K562 (cell line): ENCODE results near the gene ATP5PB. TPM values are rescaled to one million over a fixed set of nuclear protein-coding genes. Genes with fewer than 3 reads are reported as not detected.

Source experiments
- ATAC-seq: fragments of 200-7000 bp; cut with Tn5 transposase; 3 replicates; pipeline ENCODE4 v1.9.1; 2020; ENCODE audit warnings: moderate library complexity
- BruUV-seq: library from RNA; stranded (reverse); fragments of 400-500 nt; replicated peaks from 2 replicates; lab custom pipeline; 2021; lab: Mats Ljungman, UMichigan
- CTCF ChIA-PET: fragments of 300-600 bp; formaldehyde crosslinking; extraction: SDS; loops from one replicate; lab custom pipeline; 2021; ENCODE audit warnings: low intra/inter-chr PET ratio; lab: Yijun Ruan, JAX
- POLR2A ChIA-PET: fragments of 300-600, 350-650 bp; sonication (Branson Sonifier 250); formaldehyde crosslinking; extraction: SDS; loops from one replicate; lab custom pipeline; 2021; ENCODE audit warnings: antibody characterized with exemption, inconsistent platforms; lab: Yijun Ruan, JAX
- DNase-seq, 4 experiments: peaks; one replicate each; pipeline versions ENCODE4 v3.0.0 to v3.0.0-alpha.2; 2011 to 2018; ENCODE audit warnings: low spot score in 3 of 4, mixed read lengths in 3 of 4; ENCODE audit errors: extremely low read depth in 1 of 4
- FAIRE-seq: peaks from 2 replicates; lab custom pipeline; 2011; peaks lifted over from hg19 to GRCh38; lab: Jason Lieb, UNC
- H2AFZ ChIP-seq: 2 replicates; pipeline ENCODE4 v1.6.0; 2011; ENCODE audit warnings: low read depth, low read length, control low read depth, inconsistent platforms
- H3K27ac ChIP-seq: fragments of 200-600 bp; 3 replicates; pipeline ENCODE4 v1.8.0; 2011; ENCODE audit warnings: low read depth, mild to moderate bottlenecking, control low read depth, inconsistent platforms, low read length, moderate library complexity, mixed read lengths; ENCODE audit errors: extremely low read depth
- H3K27me3 ChIP-seq, 2 experiments: fragments of 300-600 bp in 1 of 2; 2 replicates in 1 of 2; 3 replicates in 1 of 2; pipeline versions ENCODE4 v1.6.0 to v1.8.0; 2011; ENCODE audit warnings: inconsistent platforms in 2 of 2, low read length in 2 of 2, mild to moderate bottlenecking in 1 of 2, mixed read lengths in 1 of 2, moderate library complexity in 1 of 2; ENCODE audit not compliant: control insufficient read depth in 2 of 2, insufficient read depth in 2 of 2
- H3K36me3 ChIP-seq: fragments of 300-600 bp; 3 replicates; pipeline ENCODE4 v1.8.0; 2011; ENCODE audit warnings: mild to moderate bottlenecking, low read length, inconsistent platforms; ENCODE audit not compliant: control insufficient read depth, insufficient read depth
- H3K4me1 ChIP-seq, 2 experiments: fragments of 200-600 bp in 1 of 2; replicated peaks in 1 of 2; 2 replicates in 1 of 2; 3 replicates in 1 of 2; pipeline versions ENCODE4 v1.5.1 to v1.8.0; 2011; ENCODE audit warnings: inconsistent platforms in 2 of 2, low read length in 2 of 2, mild to moderate bottlenecking in 1 of 2, mixed read lengths in 1 of 2, moderate library complexity in 1 of 2; ENCODE audit not compliant: control insufficient read depth in 2 of 2, insufficient read depth in 2 of 2
- H3K4me2 ChIP-seq: 2 replicates; pipeline ENCODE4 v1.6.1; 2011; ENCODE audit warnings: low read length, control low read depth, inconsistent platforms, mixed read lengths; ENCODE audit not compliant: insufficient read depth
- H3K4me3 ChIP-seq: fragments of 200-600 bp; sonication (generic), shearing (Covaris generic); 2 replicates; pipeline ENCODE4 v1.5.1; 2016; ENCODE audit warnings: control low read depth, inconsistent platforms
- H3K79me2 ChIP-seq: fragments of 200-600 bp; 3 replicates; pipeline ENCODE4 v1.8.0; 2011; ENCODE audit warnings: low read length, inconsistent platforms; ENCODE audit not compliant: control insufficient read depth, insufficient read depth
- H3K9ac ChIP-seq, 2 experiments: 2 replicates each; pipeline versions ENCODE4 v1.6.0 to v1.6.1; 2011; ENCODE audit warnings: low read depth in 2 of 2, low read length in 2 of 2, control low read depth in 1 of 2, inconsistent platforms in 1 of 2, mild to moderate bottlenecking in 1 of 2, mixed read lengths in 1 of 2; ENCODE audit not compliant: insufficient read depth in 1 of 2
- H3K9me1 ChIP-seq: one replicate; pipeline ENCODE4 v1.6.0; 2011; ENCODE audit warnings: inconsistent platforms, mild to moderate bottlenecking, low read length, moderate library complexity; ENCODE audit not compliant: control insufficient read depth, insufficient read depth
- H3K9me3 ChIP-seq: replicated peaks from 2 replicates; pipeline ENCODE4 v1.5.1; 2011; ENCODE audit warnings: low read depth, low read length, inconsistent platforms; ENCODE audit not compliant: control insufficient read depth, insufficient read depth
- H4K20me1 ChIP-seq: replicated peaks from 2 replicates; pipeline ENCODE4 v1.6.1; 2011; ENCODE audit warnings: low read length, inconsistent platforms, mixed read lengths; ENCODE audit not compliant: control insufficient read depth, insufficient read depth
- MAFG ChIP-seq: fragments of 450-650 bp; conservative IDR thresholded peaks from 2 replicates; pipeline ENCODE4 v1.6.1; 2016; ENCODE audit warnings: missing genetic modification characterization, missing compliant biosample characterization
- NBN ChIP-seq: fragments of 450-650 bp; IDR thresholded peaks from 2 replicates; pipeline ENCODE4 v1.6.1; 2016; ENCODE audit warnings: low read depth, mild to moderate bottlenecking
- RBFOX2 ChIP-seq: fragments of 200-400 bp; formaldehyde crosslinking; IDR thresholded peaks from 2 replicates; pipeline ENCODE4 v1.6.1; 2017; ENCODE audit warnings: low read depth, mild to moderate bottlenecking, low read length, moderate library complexity
- TCF3 ChIP-seq: sonication (generic); formaldehyde crosslinking; IDR thresholded peaks from 2 replicates; pipeline ENCODE4 v1.4.0; 2020; ENCODE audit warnings: mild to moderate bottlenecking, missing genetic modification reagents
- TSHZ1 ChIP-seq: fragments of 250-450 bp; sonication (Bioruptor Pico); IDR thresholded peaks from 2 replicates; pipeline ENCODE4 v1.4.0; 2020; ENCODE audit warnings: mild to moderate bottlenecking, moderate library complexity
- ZNF24 ChIP-seq: fragments of 450-650 bp; IDR thresholded peaks from 2 replicates; pipeline ENCODE4 v1.6.1; 2016
- ZNF717 ChIP-seq: fragments of 250-450 bp; sonication (Bioruptor Pico); IDR thresholded peaks from 2 replicates; pipeline ENCODE4 v1.5.0; 2021
- ZSCAN29 ChIP-seq: fragments of 450-650 bp; IDR thresholded peaks from 2 replicates; pipeline ENCODE4 v1.6.1; 2017
- WGBS: fragments of 100-300 bp; shearing (Covaris generic); methylation state at CpG from one replicate; pipeline ENCODE4 v1.1.6; 2016; ENCODE audit warnings: low coverage, mixed read lengths; ENCODE audit not compliant: insufficient coverage; ENCODE audit errors: missing lambda C conversion rate; 5-methylcytosine and 5-hydroxymethylcytosine counted together
- in situ Hi-C: fragments of 300-500 bp; cut with MboI; formaldehyde crosslinking; loops from 4 replicates; pipeline ENCODE4 v1.15.0; 2018; ENCODE audit warnings: inconsistent platforms, mixed read lengths
- intact Hi-C: fragments of 100-400 bp; cut with micrococcal nuclease; formaldehyde crosslinking; loops from 2 replicates; pipeline ENCODE4 v1.14.2; 2022
- polyA plus RNA-seq, 8 experiments: library from polyadenylated mRNA; depleted of rRNA in 4 of 8; stranded (reverse) in 5 of 8; unstranded in 3 of 8; fragments of >200 nt; fragmentation: Nextera tagmentation in 2 of 8; fragmentation: Illumina TruSeq in 1 of 8; extraction: Ambion mirVana in 2 of 8; extraction: Trizol in 1 of 8; gene quantifications; 2 replicates each; pipeline versions ENCODE4 v1.2.1 to v1.2.3, GENCODE V29; 2011 to 2014; ENCODE audit warnings: inconsistent platforms in 1 of 8, missing spikeins in 1 of 8
- total RNA-seq, 7 experiments: library from RNA; depleted of rRNA in 6 of 7; stranded (reverse); fragments of >200 nt in 6 of 7; fragmentation: Illumina TruSeq in 2 of 7; extraction: Trizol in 2 of 7; gene quantifications; 2 replicates each; pipeline versions ENCODE4 v1.2.1 to v1.2.3, GENCODE V29; 2011 to 2021; ENCODE audit warnings: low replicate concordance in 1 of 7
- TF ChIP-seq, protein P1 (sequence below): fragments of 450-650 bp; IDR thresholded peaks from 2 replicates; pipeline ENCODE4 v1.6.1; 2014; ENCODE audit warnings: low read depth, mild to moderate bottlenecking, moderate library complexity, borderline replicate concordance
- TF ChIP-seq, protein P2 (sequence below): fragments of 450-650 bp; formaldehyde crosslinking; IDR thresholded peaks from 2 replicates; pipeline ENCODE4 v1.4.0; 2020; ENCODE audit warnings: mild to moderate bottlenecking, mixed read lengths

Gene ATP5PB
- total and polyA plus RNA-seq, 9 of the 15 experiments (the other 6 are each of a cell fraction or from before 2014, with no cell fraction given), result 651 to 2,735 (median 1,061) TPM

GRCh38 chr1:111471538-111471937 is 22.3 kb downstream of the ATP5PB start:
- 95% methylated on average over 3 of the region's 3 CpGs for whole genome bisulfite sequencing
- no peak for DNase-seq
- H3K4me1 ChIP-seq, result peaks cover 2 to 24% of the 10 kb centered on the region in 2 experiments; a peak in 3 of 5 replicates
- H3K9ac ChIP-seq, result no peak overlapping the region
- H3K27me3 ChIP-seq, result no peaks in the 10 kb centered on the region
- ChIA-PET POLR2A (interaction anchor here (0.5 kb wide), 1 partner anchor 187 kb away, joined by 3 read pairs; no protein-coding TSS in a partner anchor), CTCF (no interaction called here)
- H3K27ac ChIP-seq, result no peak overlapping the region
- H4K20me1 ChIP-seq, result no peaks in the 10 kb centered on the region; the same call in 1 of the 2 replicates
- no peaks in the 10 kb centered on the region for H3K9me3 ChIP-seq
- in situ Hi-C loops, result no loop called here
- no peak overlapping the region for H3K4me3 ChIP-seq
- no peak for FAIRE-seq
- no peaks in the 10 kb centered on the region for H3K9me1 ChIP-seq
- H3K79me2 ChIP-seq, result no peaks in the 10 kb centered on the region
- ATAC-seq, result no peak
- intact Hi-C loops, result no loop called here
- no peak overlapping the region for H3K4me2 ChIP-seq
- H3K36me3 ChIP-seq, result peaks cover 33% of the 10 kb centered on the region; the same call in 2 of the 3 replicates
- no peak overlapping the region for H2AFZ ChIP-seq
- no TSS peak for BruUV-seq
- peak; percentile 75 for TF ChIP-seq ZNF24
- no peak for TF ChIP-seq TCF3 (CRISPR knock-in tag)

DNA sequence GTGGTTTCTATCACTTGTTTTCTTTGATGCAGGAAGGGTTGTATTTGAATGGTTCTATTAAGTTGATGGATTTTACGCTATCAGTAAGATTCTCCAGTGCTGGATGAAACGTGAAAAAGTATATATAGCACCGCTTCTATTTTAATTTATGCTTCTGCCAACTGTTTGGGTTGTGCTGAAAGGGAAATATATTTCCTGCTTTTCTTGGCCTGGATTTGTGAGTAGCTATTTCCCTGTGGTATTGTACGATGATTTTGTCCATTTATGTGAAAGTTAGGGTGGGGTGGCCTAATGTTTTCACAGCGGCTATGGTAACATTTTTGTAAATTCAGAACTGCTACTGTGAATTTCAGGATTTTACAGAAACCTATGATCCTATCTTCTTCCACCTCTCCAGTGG is 24.8 kb downstream of the ATP5PB start:
- ATAC-seq (no peak), FAIRE-seq (no peak), DNase-seq (no peak)
- Histone ChIP-seq H3K36me3 (peaks cover 19% of the 10 kb centered on the region; the same call in 2 of the 3 replicates), H3K9ac (no peak overlapping the region), H3K79me2 (no peaks in the 10 kb centered on the region), H3K4me3 (no peak overlapping the region), H3K4me2 (no peak overlapping the region), H3K27ac (no peak overlapping the region), H4K20me1 (no peaks in the 10 kb centered on the region; the same call in 1 of the 2 replicates), H3K27me3 (no peaks in the 10 kb centered on the region), H3K9me1 (no peaks in the 10 kb centered on the region), H3K4me1 (peaks cover 0 to 14% of the 10 kb centered on the region in 2 experiments; a peak in 3 of 5 replicates), H3K9me3 (no peaks in the 10 kb centered on the region), H2AFZ (no peak overlapping the region)
- 84% methylated on average over 5 of the region's 5 CpGs for WGBS
- ChIA-PET POLR2A (interaction anchor here (0.8 to 1.0 kb wide), 2 partner anchors 10 to 20 kb away, joined by 3 read pairs; no protein-coding TSS in a partner anchor), CTCF (no interaction called here)
- intact Hi-C loops, result no loop called here
- in situ Hi-C loops, result no loop called here
- BruUV-seq, result no TSS peak
- no peak for TF ChIP-seq MAFG (tag)
- no peak for TF ChIP-seq TSHZ1 (CRISPR knock-in tag)
- no peak for TF ChIP-seq RBFOX2
- TF ChIP-seq, protein P1, sequence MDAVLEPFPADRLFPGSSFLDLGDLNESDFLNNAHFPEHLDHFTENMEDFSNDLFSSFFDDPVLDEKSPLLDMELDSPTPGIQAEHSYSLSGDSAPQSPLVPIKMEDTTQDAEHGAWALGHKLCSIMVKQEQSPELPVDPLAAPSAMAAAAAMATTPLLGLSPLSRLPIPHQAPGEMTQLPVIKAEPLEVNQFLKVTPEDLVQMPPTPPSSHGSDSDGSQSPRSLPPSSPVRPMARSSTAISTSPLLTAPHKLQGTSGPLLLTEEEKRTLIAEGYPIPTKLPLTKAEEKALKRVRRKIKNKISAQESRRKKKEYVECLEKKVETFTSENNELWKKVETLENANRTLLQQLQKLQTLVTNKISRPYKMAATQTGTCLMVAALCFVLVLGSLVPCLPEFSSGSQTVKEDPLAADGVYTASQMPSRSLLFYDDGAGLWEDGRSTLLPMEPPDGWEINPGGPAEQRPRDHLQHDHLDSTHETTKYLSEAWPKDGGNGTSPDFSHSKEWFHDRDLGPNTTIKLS, result no peak
- TF ChIP-seq ZNF717 (CRISPR knock-in tag), result no peak
- no peak for TF ChIP-seq ZSCAN29
- TF ChIP-seq, protein P2, sequence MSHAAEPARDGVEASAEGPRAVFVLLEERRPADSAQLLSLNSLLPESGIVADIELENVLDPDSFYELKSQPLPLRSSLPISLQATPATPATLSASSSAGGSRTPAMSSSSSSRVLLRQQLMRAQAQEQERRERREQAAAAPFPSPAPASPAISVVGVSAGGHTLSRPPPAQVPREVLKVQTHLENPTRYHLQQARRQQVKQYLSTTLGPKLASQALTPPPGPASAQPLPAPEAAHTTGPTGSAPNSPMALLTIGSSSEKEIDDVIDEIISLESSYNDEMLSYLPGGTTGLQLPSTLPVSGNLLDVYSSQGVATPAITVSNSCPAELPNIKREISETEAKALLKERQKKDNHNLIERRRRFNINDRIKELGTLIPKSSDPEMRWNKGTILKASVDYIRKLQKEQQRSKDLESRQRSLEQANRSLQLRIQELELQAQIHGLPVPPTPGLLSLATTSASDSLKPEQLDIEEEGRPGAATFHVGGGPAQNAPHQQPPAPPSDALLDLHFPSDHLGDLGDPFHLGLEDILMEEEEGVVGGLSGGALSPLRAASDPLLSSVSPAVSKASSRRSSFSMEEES (CRISPR knock-in tag), result no peak
- TF ChIP-seq NBN, result no peak
